ENCODE data around the gene CCDC92. TPM values are rescaled to one million over a fixed set of nuclear protein-coding genes. Genes with fewer than 3 reads are reported as not detected.

CCDC92 gene
- total and polyA plus RNA-seq, 10 of the 15 experiments (the other 5 are each of a cell fraction or from before 2014, with no cell fraction given): 0.53 to 11.8 (median 4.2) TPM

GRCh38 chr12:124015494-124016461, 43.1 kb upstream of the CCDC92 start:
- intact Hi-C loops (cut with micrococcal nuclease; ENCODE audit: unreplicated experiment): no loop called here
- no peak overlapping the region for H3K4me3 ChIP-seq
- H3K4me1 ChIP-seq (ENCODE audit: control insufficient read depth, insufficient read depth, low read length): no peaks in the 10 kb centered on the region
- no peak overlapping the region for H3K27ac ChIP-seq (ENCODE audit: control insufficient read depth, insufficient read depth)
- H3K9me3 ChIP-seq (replicated peaks; ENCODE audit: control insufficient read depth, insufficient read depth, low read length): no peaks in the 10 kb centered on the region
- POLR2A ChIA-PET: no interaction called here
- CTCF ChIA-PET: interaction anchor here (0.7 to 1.1 kb wide), 5 partner anchors 15 to 214 kb away, joined by 3 read pairs; no protein-coding TSS in a partner anchor
- TF ChIP-seq POLR2AphosphoS2 (IDR thresholded peaks at IDR 0.05; ENCODE audit: low read depth, low read length): no peak
- no peak for TF ChIP-seq ATF3 (IDR thresholded peaks at IDR 0.05; ENCODE audit: borderline replicate concordance, extremely low read depth, low read depth, low read length)
- no peak for TF ChIP-seq MYB (IDR thresholded peaks at IDR 0.05; ENCODE audit: borderline replicate concordance, low read depth, low read length)
- TF ChIP-seq TCF12 (IDR thresholded peaks at IDR 0.05; ENCODE audit: low read depth, low read length): no peak
- TF ChIP-seq EP300 (IDR thresholded peaks at IDR 0.05; ENCODE audit: borderline replicate concordance in 1 of 2, control insufficient read depth in 1 of 2, low read depth in 2 of 2, low read length in 2 of 2): no peak
- no peak for TF ChIP-seq HCFC1 (IDR thresholded peaks at IDR 0.05; ENCODE audit: low read length)
- TF ChIP-seq PBX3 (IDR thresholded peaks at IDR 0.05; ENCODE audit: insufficient replicate concordance, low read depth, low read length): no peak
- TF ChIP-seq IKZF2 (IDR thresholded peaks at IDR 0.05): no peak
- TF ChIP-seq RAD51 (IDR thresholded peaks at IDR 0.05): no peak
- TF ChIP-seq IRF5 (IDR thresholded peaks at IDR 0.05; ENCODE audit: borderline replicate concordance): no peak
- TF ChIP-seq NFYB (IDR thresholded peaks at IDR 0.05; ENCODE audit: insufficient read depth, low read depth, low read length): no peak
- TF ChIP-seq SMC3 (IDR thresholded peaks at IDR 0.05; ENCODE audit: borderline replicate concordance, low read length): no peak
- no peak for TF ChIP-seq STAT1 (conservative IDR thresholded peaks at IDR 0.05)
- H3K9ac ChIP-seq (ENCODE audit: control insufficient read depth, insufficient read depth, low read length): no peak overlapping the region
- FAIRE-seq (no peak), DNase-seq (ENCODE audit: low read depth, low spot score) (no peak), ATAC-seq (no peak)
- BruUV-seq (replicated peaks): no TSS peak
- H3K4me2 ChIP-seq (ENCODE audit: control insufficient read depth, insufficient read depth): no peak overlapping the region
- 81% methylated on average over 12 of the region's 13 CpGs for WGBS (ENCODE audit: insufficient coverage, insufficient replicate concordance, low lambda C conversion rate, missing lambda C conversion rate)
- in situ Hi-C loops (cut with MboI): no loop called here
- H4K20me1 ChIP-seq (ENCODE audit: control insufficient read depth, insufficient read depth): no peaks in the 10 kb centered on the region
- no peak overlapping the region for H2AFZ ChIP-seq (ENCODE audit: control insufficient read depth, low read depth, low read length)
- peaks cover 0 to 12% of the 10 kb centered on the region in 2 experiments; a peak in 3 of 4 replicates for H3K36me3 ChIP-seq (ENCODE audit: control insufficient read depth in 2 of 2, insufficient read depth in 2 of 2, low read length in 1 of 2)
- H3K27me3 ChIP-seq (replicated peaks in 1 of 2; ENCODE audit: control insufficient read depth in 2 of 2, insufficient read depth in 2 of 2, low read length in 1 of 2): no peaks in the 10 kb centered on the region
- RAD21 ChIA-PET (ENCODE audit: unreplicated experiment): no interaction called here
- no peaks in the 10 kb centered on the region for H3K79me2 ChIP-seq (ENCODE audit: control insufficient read depth, insufficient read depth, low read length)
- SMC1A ChIA-PET (ENCODE audit: uncharacterized antibody, unreplicated experiment): interaction anchor here (1.3 kb wide), 1 partner anchor 15 kb away, joined by 3 read pairs; no protein-coding TSS in a partner anchor

Measured in GM12878 (cell line).